Activated naive CD4-positive, alpha-beta T cell (primary cell): ENCODE data around the gene GCH1.

Experiments
- DNase-seq, 4 experiments: peaks; one replicate each; lab custom pipeline; 2025; lab: John Stamatoyannopoulos, UW

Gene GCH1

DNA sequence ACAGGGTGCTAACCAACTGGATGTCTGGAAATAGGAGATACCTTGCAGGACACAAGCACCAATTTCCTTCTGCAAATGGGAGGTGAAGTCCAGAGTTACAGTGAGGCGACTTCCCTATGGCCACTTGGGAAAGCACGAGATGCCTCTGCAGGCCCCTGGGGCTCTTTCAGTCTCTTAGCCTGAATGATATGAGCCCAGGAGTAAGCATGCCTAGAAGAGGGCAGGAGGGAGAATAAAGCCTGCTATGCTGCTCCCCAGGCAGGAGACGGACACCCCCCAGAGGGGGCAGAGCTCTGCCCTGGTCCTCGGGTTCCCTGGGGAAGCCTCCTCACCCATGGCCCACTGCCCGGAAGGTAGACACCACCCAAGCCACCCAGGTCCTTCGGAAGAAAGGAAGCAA is 105.1 kb downstream of the GCH1 start:
- DNase-seq, result no peak

DNA sequence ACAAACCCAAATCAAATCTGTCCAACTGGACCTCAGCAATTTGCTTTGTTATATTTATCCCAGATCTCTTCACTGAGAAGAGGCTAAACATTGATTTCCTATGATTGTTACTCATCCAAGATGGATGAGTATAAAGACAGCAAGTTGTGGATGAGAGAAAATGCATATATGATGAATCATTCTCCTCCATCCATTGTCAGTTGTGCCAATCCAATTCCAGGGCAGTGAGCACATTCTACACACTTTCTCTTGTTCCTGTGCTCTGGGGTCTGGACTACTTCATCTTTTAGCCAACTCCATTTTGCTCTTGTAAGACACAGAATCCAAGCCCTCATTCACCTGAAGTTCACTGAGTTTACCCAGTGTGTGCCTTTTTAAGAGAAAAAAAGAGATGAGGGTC is 105.7 kb downstream of the GCH1 start:
- no peak for DNase-seq

GRCh38 chr14:54794796-54795195 is 107.8 kb downstream of the GCH1 start:
- no peak for DNase-seq

DNA sequence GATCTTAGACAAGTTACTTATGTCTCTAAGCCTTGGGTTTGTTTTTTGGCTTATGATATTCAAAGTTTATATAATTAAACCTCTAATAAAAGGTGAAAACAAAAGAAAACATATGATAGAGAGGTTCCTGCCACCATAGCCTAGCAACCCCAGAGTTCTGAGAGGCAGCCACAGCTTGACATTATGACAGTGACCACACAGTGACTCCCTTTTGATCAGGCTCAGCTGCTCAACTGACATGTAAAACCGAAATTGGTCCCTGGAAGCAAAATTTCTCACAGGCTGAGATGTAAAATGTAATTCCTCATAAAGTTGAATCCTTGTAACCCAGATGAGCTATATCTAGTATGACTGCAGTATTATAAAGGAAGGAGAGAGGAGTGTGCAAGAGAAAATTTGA is 108.5 kb downstream of the GCH1 start:
- DNase-seq, result no peak

- no peak for DNase-seq
These were observed 110.3 kb downstream of the GCH1 start for GRCh38 chr14:54792288-54792687.
